Neural cell (in vitro differentiated cells): Measurements from ENCODE around the gene PRF1.

Experiments used
- EP300 ChIP-seq: fragments of 450-650 bp; conservative IDR thresholded peaks from 2 replicates; pipeline ENCODE4 v1.6.1; 2014; ENCODE audit warnings: antibody characterized with exemption, mild to moderate bottlenecking, moderate library complexity; ENCODE audit not compliant: poor library complexity, severe bottlenecking
- MXI1 ChIP-seq: fragments of 450-650 bp; conservative IDR thresholded peaks from 2 replicates; pipeline ENCODE4 v1.6.1; 2014; ENCODE audit warnings: antibody characterized with exemption, mild to moderate bottlenecking; ENCODE audit not compliant: poor library complexity, severe bottlenecking
- POLR2AphosphoS5 ChIP-seq: IDR thresholded peaks from 2 replicates; pipeline ENCODE4 v1.6.1; 2012
- RAD21 ChIP-seq: fragments of 450-650 bp; conservative IDR thresholded peaks from 2 replicates; pipeline ENCODE4 v1.6.1; 2014; ENCODE audit warnings: antibody characterized with exemption, mild to moderate bottlenecking, moderate library complexity
- TAF1 ChIP-seq: IDR thresholded peaks from 2 replicates; pipeline ENCODE4 v1.6.1; 2012; ENCODE audit warnings: low read depth
- TF ChIP-seq, protein P1 (sequence below): fragments of 450-650 bp; IDR thresholded peaks from 2 replicates; pipeline ENCODE4 v1.5.1; 2014; ENCODE audit warnings: antibody characterized with exemption, mild to moderate bottlenecking, moderate library complexity; ENCODE audit not compliant: poor library complexity, severe bottlenecking

DNA sequence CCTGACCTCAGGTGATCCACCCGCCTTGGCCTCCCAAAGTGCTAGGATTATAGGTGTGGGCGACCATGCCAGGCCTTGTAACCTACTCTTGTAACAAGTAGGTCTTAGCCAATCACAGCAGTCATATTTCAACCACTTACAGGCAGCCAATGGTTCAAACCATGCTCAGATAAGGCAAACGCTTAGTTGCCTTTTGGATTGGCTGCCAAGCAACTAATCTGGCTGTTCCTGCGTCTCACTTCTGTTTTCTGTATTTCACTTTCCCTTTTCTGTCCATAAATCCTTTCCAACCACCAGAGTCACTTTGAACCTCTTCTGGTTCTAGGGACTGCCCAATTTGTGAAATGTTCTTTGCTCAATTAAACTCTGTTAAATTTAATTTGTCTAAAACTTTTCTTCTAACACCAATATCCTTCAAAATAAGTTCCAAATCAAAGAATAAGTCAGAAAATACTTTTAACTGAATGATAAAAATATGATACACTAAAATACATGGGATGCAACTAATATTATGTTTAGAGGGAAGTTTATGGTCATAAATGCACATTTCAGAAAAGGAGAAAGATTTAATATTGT, 19.1 kb upstream of the PRF1 start:
- TF ChIP-seq, protein P1, sequence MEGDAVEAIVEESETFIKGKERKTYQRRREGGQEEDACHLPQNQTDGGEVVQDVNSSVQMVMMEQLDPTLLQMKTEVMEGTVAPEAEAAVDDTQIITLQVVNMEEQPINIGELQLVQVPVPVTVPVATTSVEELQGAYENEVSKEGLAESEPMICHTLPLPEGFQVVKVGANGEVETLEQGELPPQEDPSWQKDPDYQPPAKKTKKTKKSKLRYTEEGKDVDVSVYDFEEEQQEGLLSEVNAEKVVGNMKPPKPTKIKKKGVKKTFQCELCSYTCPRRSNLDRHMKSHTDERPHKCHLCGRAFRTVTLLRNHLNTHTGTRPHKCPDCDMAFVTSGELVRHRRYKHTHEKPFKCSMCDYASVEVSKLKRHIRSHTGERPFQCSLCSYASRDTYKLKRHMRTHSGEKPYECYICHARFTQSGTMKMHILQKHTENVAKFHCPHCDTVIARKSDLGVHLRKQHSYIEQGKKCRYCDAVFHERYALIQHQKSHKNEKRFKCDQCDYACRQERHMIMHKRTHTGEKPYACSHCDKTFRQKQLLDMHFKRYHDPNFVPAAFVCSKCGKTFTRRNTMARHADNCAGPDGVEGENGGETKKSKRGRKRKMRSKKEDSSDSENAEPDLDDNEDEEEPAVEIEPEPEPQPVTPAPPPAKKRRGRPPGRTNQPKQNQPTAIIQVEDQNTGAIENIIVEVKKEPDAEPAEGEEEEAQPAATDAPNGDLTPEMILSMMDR, result no peak
- no peak for TF ChIP-seq RAD21
- no peak for TF ChIP-seq TAF1
- TF ChIP-seq MXI1, result no peak
- no peak for TF ChIP-seq EP300
- TF ChIP-seq POLR2AphosphoS5, result no peak
